ENCODE data around the gene PTBP1. TPM values are rescaled to one million over a fixed set of nuclear protein-coding genes. Genes with fewer than 3 reads are reported as not detected.

The PTBP1 gene
- total and polyA plus RNA-seq, 2 donors (not counting 1 experiment from before 2014, with no cell fraction given), result 74.6 to 83.1 TPM

DNA sequence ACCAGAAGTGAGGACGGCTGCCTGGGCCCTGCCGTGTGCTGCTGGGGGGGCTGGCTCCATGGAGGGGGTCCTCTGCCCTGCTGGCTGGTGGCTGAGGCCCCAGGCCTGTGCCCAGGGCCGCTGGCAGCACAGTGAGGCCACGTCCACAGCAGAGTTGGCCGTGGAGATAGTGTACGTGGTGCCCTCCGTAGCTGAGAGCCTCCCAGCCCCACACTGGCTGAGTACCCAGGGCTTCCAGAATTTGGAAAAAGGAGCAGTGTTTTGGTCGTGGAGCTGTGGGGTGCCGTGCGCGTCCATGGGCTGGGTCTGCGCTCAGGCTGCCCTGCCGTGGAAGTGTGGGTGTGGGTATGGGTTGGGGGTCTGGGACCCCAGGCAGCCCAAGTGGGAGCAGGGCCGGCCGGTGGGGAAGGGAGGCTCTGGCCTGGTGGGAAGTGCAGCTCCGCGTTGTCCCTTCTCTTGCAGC lies 5.9 kb downstream of the PTBP1 start:
- H3K36me3 ChIP-seq (ENCODE audit: control insufficient read depth, insufficient read depth, low read length), result peaks cover 59% of the 10 kb centered on the region
- H4K20me1 ChIP-seq (ENCODE audit: control insufficient read depth, extremely low read depth, insufficient read depth, low read length), result peaks cover 10% of the 10 kb centered on the region
- peaks cover 100% of the 10 kb centered on the region for H3K79me2 ChIP-seq (ENCODE audit: control insufficient read depth, insufficient read depth, low read length)
- DNase-seq (ENCODE audit: low read depth in 2 of 2), result no peak
- TF ChIP-seq EZH2 (IDR thresholded peaks at IDR 0.05; ENCODE audit: low read length, missing control alignments), result no peak
- TF ChIP-seq, protein P1, sequence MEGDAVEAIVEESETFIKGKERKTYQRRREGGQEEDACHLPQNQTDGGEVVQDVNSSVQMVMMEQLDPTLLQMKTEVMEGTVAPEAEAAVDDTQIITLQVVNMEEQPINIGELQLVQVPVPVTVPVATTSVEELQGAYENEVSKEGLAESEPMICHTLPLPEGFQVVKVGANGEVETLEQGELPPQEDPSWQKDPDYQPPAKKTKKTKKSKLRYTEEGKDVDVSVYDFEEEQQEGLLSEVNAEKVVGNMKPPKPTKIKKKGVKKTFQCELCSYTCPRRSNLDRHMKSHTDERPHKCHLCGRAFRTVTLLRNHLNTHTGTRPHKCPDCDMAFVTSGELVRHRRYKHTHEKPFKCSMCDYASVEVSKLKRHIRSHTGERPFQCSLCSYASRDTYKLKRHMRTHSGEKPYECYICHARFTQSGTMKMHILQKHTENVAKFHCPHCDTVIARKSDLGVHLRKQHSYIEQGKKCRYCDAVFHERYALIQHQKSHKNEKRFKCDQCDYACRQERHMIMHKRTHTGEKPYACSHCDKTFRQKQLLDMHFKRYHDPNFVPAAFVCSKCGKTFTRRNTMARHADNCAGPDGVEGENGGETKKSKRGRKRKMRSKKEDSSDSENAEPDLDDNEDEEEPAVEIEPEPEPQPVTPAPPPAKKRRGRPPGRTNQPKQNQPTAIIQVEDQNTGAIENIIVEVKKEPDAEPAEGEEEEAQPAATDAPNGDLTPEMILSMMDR (conservative IDR thresholded peaks at IDR 0.05 in 1 of 2, IDR thresholded peaks at IDR 0.05 in 1 of 2; ENCODE audit: low read depth in 1 of 2, low read length in 2 of 2), result no peak
- H3K4me3 ChIP-seq (replicated peaks in 1 of 4; ENCODE audit: control extremely low read depth in 1 of 4, insufficient read depth in 1 of 4, low read depth in 3 of 4, low read length in 4 of 4), result peak overlapping the region in 2 of 4 experiments; percentile 44 to 87
- H3K4me2 ChIP-seq (ENCODE audit: extremely low read depth, insufficient read depth, low read length), result peak overlapping the region; percentile 75
- peaks cover 23% of the 10 kb centered on the region for H3K4me1 ChIP-seq (ENCODE audit: control insufficient read depth, extremely low read depth, insufficient read depth, low read length)
- H3K27me3 ChIP-seq (ENCODE audit: control insufficient read depth, insufficient read depth, low read length), result no peaks in the 10 kb centered on the region
- H3K27ac ChIP-seq (ENCODE audit: insufficient read depth, low read length), result peak overlapping the region; percentile 60
- peak overlapping the region; percentile 16 for H3K9ac ChIP-seq (ENCODE audit: insufficient read depth, low read length)
- H3K9me3 ChIP-seq (ENCODE audit: control insufficient read depth, insufficient read depth, low read depth, low read length), result no peaks in the 10 kb centered on the region
- no peak overlapping the region for H2AFZ ChIP-seq (ENCODE audit: low read length)

DNA sequence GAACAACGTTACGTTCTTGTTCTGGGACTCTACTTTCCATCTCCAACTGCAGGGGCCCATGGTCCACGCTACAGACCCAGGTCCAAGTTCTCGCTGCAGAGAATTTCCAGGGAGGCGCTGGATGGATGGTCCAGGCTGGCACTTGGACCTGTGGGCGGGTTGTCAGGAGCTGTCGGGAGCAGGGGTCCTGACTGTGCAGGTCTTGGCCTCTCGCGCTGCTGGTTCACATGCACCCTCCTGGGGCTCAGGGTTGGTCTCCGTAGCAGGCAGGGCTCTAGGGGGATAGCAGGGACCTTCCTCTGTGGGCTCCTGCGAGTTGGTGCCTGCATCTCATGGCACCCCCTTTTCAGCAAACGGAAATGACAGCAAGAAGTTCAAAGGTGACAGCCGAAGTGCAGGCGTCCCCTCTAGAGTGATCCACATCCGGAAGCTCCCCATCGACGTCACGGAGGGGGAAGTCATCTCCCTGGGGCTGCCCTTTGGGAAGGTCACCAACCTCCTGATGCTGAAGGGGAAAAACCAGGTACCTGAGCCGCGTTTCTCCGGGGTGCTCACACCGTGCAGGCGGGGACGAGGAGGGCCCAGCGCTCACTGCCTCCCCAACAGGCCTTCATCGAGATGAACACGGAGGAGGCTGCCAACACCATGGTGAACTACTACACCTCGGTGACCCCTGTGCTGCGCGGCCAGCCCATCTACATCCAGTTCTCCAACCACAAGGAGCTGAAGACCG lies 6.6 kb downstream of the PTBP1 start:
- Histone ChIP-seq H3K36me3 (ENCODE audit: control insufficient read depth, insufficient read depth, low read length) (peaks cover 56% of the 10 kb centered on the region), H4K20me1 (ENCODE audit: control insufficient read depth, extremely low read depth, insufficient read depth, low read length) (peaks cover 8% of the 10 kb centered on the region)

DNA sequence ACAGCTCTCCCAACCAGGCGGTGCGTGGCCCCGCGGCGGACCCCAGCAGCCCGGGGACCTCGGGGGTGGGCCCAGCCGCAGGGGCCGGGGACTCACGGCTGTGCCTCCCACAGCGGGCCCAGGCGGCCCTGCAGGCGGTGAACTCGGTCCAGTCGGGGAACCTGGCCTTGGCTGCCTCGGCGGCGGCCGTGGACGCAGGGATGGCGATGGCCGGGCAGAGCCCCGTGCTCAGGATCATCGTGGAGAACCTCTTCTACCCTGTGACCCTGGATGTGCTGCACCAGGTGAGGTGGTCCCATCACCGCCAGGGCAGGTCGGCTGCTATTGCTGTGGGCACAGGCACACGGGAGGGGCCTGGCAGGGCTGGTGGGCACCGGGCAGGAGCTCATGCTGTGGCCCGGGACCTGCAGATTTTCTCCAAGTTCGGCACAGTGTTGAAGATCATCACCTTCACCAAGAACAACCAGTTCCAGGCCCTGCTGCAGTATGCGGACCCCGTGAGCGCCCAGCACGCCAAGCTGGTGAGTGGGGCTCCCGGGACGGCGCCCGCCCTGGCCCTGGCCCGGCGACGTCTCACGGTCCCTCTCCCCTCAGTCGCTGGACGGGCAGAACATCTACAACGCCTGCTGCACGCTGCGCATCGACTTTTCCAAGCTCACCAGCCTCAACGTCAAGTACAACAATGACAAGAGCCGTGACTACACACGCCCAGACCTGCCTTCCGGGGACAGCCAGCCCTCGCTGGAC lies 7.3 kb downstream of the PTBP1 start:
- peaks cover 23% of the 10 kb centered on the region for H3K4me1 ChIP-seq (ENCODE audit: control insufficient read depth, extremely low read depth, insufficient read depth, low read length)
- no peak overlapping the region for H3K27ac ChIP-seq (ENCODE audit: insufficient read depth, low read length)
- TF ChIP-seq, protein P1 (conservative IDR thresholded peaks at IDR 0.05 in 1 of 2, IDR thresholded peaks at IDR 0.05 in 1 of 2; ENCODE audit: low read depth in 1 of 2, low read length in 2 of 2), result no peak
- TF ChIP-seq EZH2 (IDR thresholded peaks at IDR 0.05; ENCODE audit: low read length, missing control alignments), result no peak
- DNase-seq (ENCODE audit: low read depth in 2 of 2), result no peak
- no peak overlapping the region for H3K4me2 ChIP-seq (ENCODE audit: extremely low read depth, insufficient read depth, low read length)
- peaks cover 57% of the 10 kb centered on the region for H3K36me3 ChIP-seq (ENCODE audit: control insufficient read depth, insufficient read depth, low read length)
- no peak overlapping the region for H3K9ac ChIP-seq (ENCODE audit: insufficient read depth, low read length)
- peaks cover 96% of the 10 kb centered on the region for H3K79me2 ChIP-seq (ENCODE audit: control insufficient read depth, insufficient read depth, low read length)
- H3K27me3 ChIP-seq (ENCODE audit: control insufficient read depth, insufficient read depth, low read length), result no peaks in the 10 kb centered on the region
- H3K9me3 ChIP-seq (ENCODE audit: control insufficient read depth, insufficient read depth, low read depth, low read length), result no peaks in the 10 kb centered on the region
- H3K4me3 ChIP-seq (replicated peaks in 1 of 4; ENCODE audit: control extremely low read depth in 1 of 4, insufficient read depth in 1 of 4, low read depth in 3 of 4, low read length in 4 of 4), result no peak overlapping the region
- H2AFZ ChIP-seq (ENCODE audit: low read length), result no peak overlapping the region
- H4K20me1 ChIP-seq (ENCODE audit: control insufficient read depth, extremely low read depth, insufficient read depth, low read length), result peaks cover 8% of the 10 kb centered on the region

More for the DNA sequence above, 6.6 kb downstream of the PTBP1 start:
- Histone ChIP-seq H3K4me2 (ENCODE audit: extremely low read depth, insufficient read depth, low read length) (no peak overlapping the region), H3K79me2 (ENCODE audit: control insufficient read depth, insufficient read depth, low read length) (peaks cover 99% of the 10 kb centered on the region), H3K27ac (ENCODE audit: insufficient read depth, low read length) (peak overlapping the region; percentile 60), H3K9me3 (ENCODE audit: control insufficient read depth, insufficient read depth, low read depth, low read length) (no peaks in the 10 kb centered on the region), H3K27me3 (ENCODE audit: control insufficient read depth, insufficient read depth, low read length) (no peaks in the 10 kb centered on the region), H2AFZ (ENCODE audit: low read length) (no peak overlapping the region), H3K9ac (ENCODE audit: insufficient read depth, low read length) (no peak overlapping the region), H3K4me3 (replicated peaks in 1 of 4; ENCODE audit: control extremely low read depth in 1 of 4, insufficient read depth in 1 of 4, low read depth in 3 of 4, low read length in 4 of 4) (no peak overlapping the region), H3K4me1 (ENCODE audit: control insufficient read depth, extremely low read depth, insufficient read depth, low read length) (peaks cover 23% of the 10 kb centered on the region)
- TF ChIP-seq, protein P1 (conservative IDR thresholded peaks at IDR 0.05 in 1 of 2, IDR thresholded peaks at IDR 0.05 in 1 of 2; ENCODE audit: low read depth in 1 of 2, low read length in 2 of 2), result no peak
- TF ChIP-seq EZH2 (IDR thresholded peaks at IDR 0.05; ENCODE audit: low read length, missing control alignments), result no peak
- DNase-seq (ENCODE audit: low read depth in 2 of 2), result no peak

Data from fibroblast of lung (primary cell).